ENCODE data around the gene SLC39A5. TPM values are rescaled to one million over a fixed set of nuclear protein-coding genes. Genes with fewer than 3 reads are reported as not detected.
"Not testable (repeated sequence)": the region's sequence is repeated elsewhere in the genome, so short reads cannot be mapped to it uniquely, and the experiment has no call there.

The SLC39A5 gene
- 49.9 TPM for total RNA-seq

- DNase-seq (ENCODE audit: low spot score): no peak
Observed at GRCh38 chr12:56229916-56230431, at the start of gene SLC39A5. Gene SLC39A5, plus strand, starts transcription at chr12:56230051. Its CDS starts 1,224 bp downstream, at chr12:56231275.

- no peak for DNase-seq (ENCODE audit: low spot score)
Observed at GRCh38 chr12:56186957-56187356, 42.9 kb upstream of the SLC39A5 start.

GRCh38 chr12:56188131-56188777 is 41.6 kb upstream of the SLC39A5 start:
- DNase-seq (ENCODE audit: low spot score): no peak

- no peak for DNase-seq (ENCODE audit: low spot score)
Observed at GRCh38 chr12:56188778-56189098, 41.1 kb upstream of the SLC39A5 start.

- DNase-seq (ENCODE audit: low spot score): peak; percentile 89
Observed at GRCh38 chr12:56189099-56189917, 40.5 kb upstream of the SLC39A5 start, which contains the start of gene SMARCC2. Gene SMARCC2, minus strand, starts transcription at chr12:56189483. Its CDS starts 22 bp downstream, at chr12:56189461.

- peak; percentile 82 for DNase-seq (ENCODE audit: low spot score)
Observed at GRCh38 chr12:56189918-56190694, 39.7 kb upstream of the SLC39A5 start.

- no peak for DNase-seq (ENCODE audit: low spot score)
Observed at GRCh38 chr12:56190695-56191155, 39.1 kb upstream of the SLC39A5 start.

- DNase-seq (ENCODE audit: low spot score): no peak
Observed at GRCh38 chr12:56192582-56192981, 37.3 kb upstream of the SLC39A5 start.

- peak; percentile 86 for DNase-seq (ENCODE audit: low spot score)
Observed at GRCh38 chr12:56193025-56193578, 36.7 kb upstream of the SLC39A5 start.

GRCh38 chr12:56196818-56197550 is 32.9 kb upstream of the SLC39A5 start:
- DNase-seq (ENCODE audit: low spot score): not testable (repeated sequence)

- no peak for DNase-seq (ENCODE audit: low spot score)
Observed at GRCh38 chr12:56197921-56198635, 31.8 kb upstream of the SLC39A5 start.

GRCh38 chr12:56198836-56199235 is 31.0 kb upstream of the SLC39A5 start:
- DNase-seq (ENCODE audit: low spot score): no peak

GRCh38 chr12:56202366-56202765 is 27.5 kb upstream of the SLC39A5 start:
- DNase-seq (ENCODE audit: low spot score): no peak

GRCh38 chr12:56202838-56203237 is 27.0 kb upstream of the SLC39A5 start:
- no peak for DNase-seq (ENCODE audit: low spot score)

- no peak for DNase-seq (ENCODE audit: low spot score)
Observed at GRCh38 chr12:56204275-56204674, 25.6 kb upstream of the SLC39A5 start.

GRCh38 chr12:56205445-56205844 is 24.4 kb upstream of the SLC39A5 start:
- DNase-seq (ENCODE audit: low spot score): no peak

GRCh38 chr12:56206452-56207166 is 23.2 kb upstream of the SLC39A5 start:
- DNase-seq (ENCODE audit: low spot score): peak; percentile 58

- DNase-seq (ENCODE audit: low spot score): no peak
Observed at GRCh38 chr12:56208006-56208405, 21.8 kb upstream of the SLC39A5 start.

- no peak for DNase-seq (ENCODE audit: low spot score)
Observed at GRCh38 chr12:56212361-56212760, 17.5 kb upstream of the SLC39A5 start.

GRCh38 chr12:56213878-56214277 is 16.0 kb upstream of the SLC39A5 start:
- no peak for DNase-seq (ENCODE audit: low spot score)

All from mucosa of gallbladder (tissue), 1 donor.